ENCODE data around the gene VSIG10. TPM values are rescaled to one million over a fixed set of nuclear protein-coding genes. Genes with fewer than 3 reads are reported as not detected.

Gene VSIG10
- total and polyA plus RNA-seq, 10 donors: 4.9 to 22.9 (median 13.4) TPM

- Histone ChIP-seq H3K4me3 (no peak overlapping the region), H3K9me3 (no peaks in the 10 kb centered on the region), H3K4me1 (peaks cover 0 to 25% (median 20%) of the 10 kb centered on the region in 6 donors), H3K36me3 (no peaks in the 10 kb centered on the region), H3K27me3 (replicated peaks in 1 of 7) (peaks cover 0 to 31% (median 11%) of the 10 kb centered on the region in 7 donors), H3K27ac (no peak overlapping the region)
- intact Hi-C loops (cut with DNase I; ENCODE audit: low total_unique reads): no loop called here
- 90 to 97% (median 96%) methylated on average over 8 of the region's 8 CpGs for WGBS, 5 donors
- no peak for TF ChIP-seq POLR2A (IDR thresholded peaks at IDR 0.05)
- DNase-seq: no peak
These were observed 3.9 kb upstream of the VSIG10 start for GRCh38 chr12:118107694-118108093.

- Histone ChIP-seq H3K27ac (no peak overlapping the region), H3K9me3 (no peaks in the 10 kb centered on the region), H3K4me3 (no peak overlapping the region), H3K4me1 (peaks cover 0 to 28% (median 23%) of the 10 kb centered on the region in 6 donors), H3K27me3 (replicated peaks in 1 of 7) (peaks cover 0 to 35% (median 11%) of the 10 kb centered on the region in 7 donors), H3K36me3 (no peaks in the 10 kb centered on the region)
- no peak for TF ChIP-seq POLR2AphosphoS5 (IDR thresholded peaks at IDR 0.05)
- no peak for TF ChIP-seq POLR2A (IDR thresholded peaks at IDR 0.05)
- no peak for TF ChIP-seq CTCF (IDR thresholded peaks at IDR 0.05 in 8 of 11, conservative IDR thresholded peaks at IDR 0.05 in 3 of 11)
- 84 to 98% (median 95%) methylated on average over 4 of the region's 4 CpGs for WGBS, 5 donors
- DNase-seq: no peak
- intact Hi-C loops (cut with DNase I; ENCODE audit: low total_unique reads): no loop called here
These were observed 3.2 kb upstream of the VSIG10 start for GRCh38 chr12:118107011-118107410.

- no peak for DNase-seq
These were observed 610 bp downstream of the VSIG10 start for GRCh38 chr12:118103201-118103600.

GRCh38 chr12:118102609-118103008 is 1.2 kb downstream of the VSIG10 start:
- TF ChIP-seq POLR2AphosphoS5 (IDR thresholded peaks at IDR 0.05): no peak
- no peak for TF ChIP-seq POLR2A (IDR thresholded peaks at IDR 0.05)
- TF ChIP-seq CTCF (IDR thresholded peaks at IDR 0.05 in 8 of 11, conservative IDR thresholded peaks at IDR 0.05 in 3 of 11): no peak
- intact Hi-C loops (cut with DNase I; ENCODE audit: low total_unique reads): no loop called here
- H3K9me3 ChIP-seq: no peaks in the 10 kb centered on the region
- peaks cover 0 to 35% (median 11%) of the 10 kb centered on the region in 7 donors for H3K27me3 ChIP-seq (replicated peaks in 1 of 7)
- no peak for DNase-seq
- peak overlapping the region in 7 of 8 donors; percentile 75 to 91 (median 85) for H3K4me3 ChIP-seq
- no peaks in the 10 kb centered on the region for H3K36me3 ChIP-seq
- H3K4me1 ChIP-seq: peaks cover 0 to 28% (median 23%) of the 10 kb centered on the region in 6 donors
- peak overlapping the region in 1 of 8 donors; percentile 74 for H3K27ac ChIP-seq
- WGBS, 5 donors: 33 to 43% (median 38%) methylated on average over 5 of the region's 5 CpGs

More at GRCh38 chr12:118103201-118103600, 610 bp downstream of the VSIG10 start:
- intact Hi-C loops (cut with DNase I; ENCODE audit: low total_unique reads): no loop called here
- WGBS, 5 donors: 0 to 1% (median 0%) methylated on average over 29 to 32 of the region's 32 CpGs
- Histone ChIP-seq H3K36me3 (no peaks in the 10 kb centered on the region), H3K4me3 (peak overlapping the region; percentile 75 to 91 (median 82)), H3K4me1 (peaks cover 0 to 28% (median 23%) of the 10 kb centered on the region in 6 donors), H3K9me3 (no peaks in the 10 kb centered on the region), H3K27ac (peak overlapping the region in 7 of 8 donors; percentile 47 to 81 (median 73)), H3K27me3 (replicated peaks in 1 of 7) (peaks cover 0 to 35% (median 11%) of the 10 kb centered on the region in 7 donors)
- TF ChIP-seq POLR2AphosphoS5 (IDR thresholded peaks at IDR 0.05) (no peak), CTCF (IDR thresholded peaks at IDR 0.05 in 8 of 11, conservative IDR thresholded peaks at IDR 0.05 in 3 of 11) (no peak), POLR2A (IDR thresholded peaks at IDR 0.05) (no peak)

Measured in spleen (tissue), 11 donors.